BLaER1 (cell line): Measurements from ENCODE around the gene IL15.

Source experiments
- H3K27ac ChIP-seq: shearing (Covaris generic); formaldehyde crosslinking; 2 replicates; pipeline ENCODE4 v1.8.1; 2022
- H3K27me3 ChIP-seq: shearing (Covaris generic); formaldehyde crosslinking; 2 replicates; pipeline ENCODE4 v1.8.1; 2022
- H3K36me3 ChIP-seq: shearing (Covaris generic); formaldehyde crosslinking; 2 replicates; pipeline ENCODE4 v1.8.1; 2022
- H3K4me1 ChIP-seq: shearing (Covaris generic); formaldehyde crosslinking; 2 replicates; pipeline ENCODE4 v1.8.1; 2022
- H3K4me2 ChIP-seq: shearing (Covaris generic); formaldehyde crosslinking; 2 replicates; pipeline ENCODE4 v1.8.1; 2022
- H3K4me3 ChIP-seq: shearing (Covaris generic); formaldehyde crosslinking; 2 replicates; pipeline ENCODE4 v1.8.1; 2022
- H3K9ac ChIP-seq: shearing (Covaris generic); formaldehyde crosslinking; 2 replicates; pipeline ENCODE4 v1.8.1; 2022
- H3K9me3 ChIP-seq: shearing (Covaris generic); formaldehyde crosslinking; 2 replicates; pipeline ENCODE4 v1.8.1; 2022
- H4K20me1 ChIP-seq: shearing (Covaris generic); formaldehyde crosslinking; 2 replicates; pipeline ENCODE4 v1.8.1; 2022
- Cebpa-rat ChIP-seq: shearing (Covaris generic); IDR thresholded peaks from 2 replicates; pipeline ENCODE4 v1.8.1; 2022

The IL15 gene

DNA sequence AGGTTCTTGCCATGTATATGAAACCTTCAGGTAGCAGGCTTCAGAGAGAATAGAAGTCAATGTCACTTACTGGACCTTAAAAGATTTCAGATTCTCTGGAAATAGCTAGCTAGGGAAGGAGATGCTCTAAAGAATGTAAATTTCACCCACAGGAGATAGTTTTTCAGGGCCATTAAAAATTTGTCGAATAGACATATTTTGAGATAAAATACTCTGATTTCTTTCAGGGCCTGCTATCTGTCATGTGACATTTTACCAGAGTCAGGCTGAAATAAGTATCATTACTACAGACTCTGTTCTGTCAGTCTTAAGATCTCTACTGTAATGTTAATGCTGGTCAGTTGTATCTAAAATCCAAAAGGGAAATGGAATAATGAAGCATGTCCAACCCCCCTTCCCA is 15.7 kb upstream of the IL15 start:
- Histone ChIP-seq H4K20me1 (no peaks in the 10 kb centered on the region), H3K36me3 (no peaks in the 10 kb centered on the region), H3K9ac (no peak overlapping the region), H3K4me2 (no peak overlapping the region), H3K9me3 (no peaks in the 10 kb centered on the region), H3K4me3 (no peak overlapping the region), H3K27me3 (no peaks in the 10 kb centered on the region), H3K4me1 (no peaks in the 10 kb centered on the region), H3K27ac (no peak overlapping the region)
- no peak for TF ChIP-seq Cebpa-rat

- Histone ChIP-seq H3K27me3 (no peaks in the 10 kb centered on the region), H3K9ac (no peak overlapping the region), H3K9me3 (no peaks in the 10 kb centered on the region), H4K20me1 (no peaks in the 10 kb centered on the region), H3K4me2 (no peak overlapping the region), H3K4me3 (no peak overlapping the region), H3K27ac (no peak overlapping the region), H3K36me3 (no peaks in the 10 kb centered on the region), H3K4me1 (no peaks in the 10 kb centered on the region)
- no peak for TF ChIP-seq Cebpa-rat
These were observed 11.4 kb upstream of the IL15 start for GRCh38 chr4:141625023-141625422.

DNA sequence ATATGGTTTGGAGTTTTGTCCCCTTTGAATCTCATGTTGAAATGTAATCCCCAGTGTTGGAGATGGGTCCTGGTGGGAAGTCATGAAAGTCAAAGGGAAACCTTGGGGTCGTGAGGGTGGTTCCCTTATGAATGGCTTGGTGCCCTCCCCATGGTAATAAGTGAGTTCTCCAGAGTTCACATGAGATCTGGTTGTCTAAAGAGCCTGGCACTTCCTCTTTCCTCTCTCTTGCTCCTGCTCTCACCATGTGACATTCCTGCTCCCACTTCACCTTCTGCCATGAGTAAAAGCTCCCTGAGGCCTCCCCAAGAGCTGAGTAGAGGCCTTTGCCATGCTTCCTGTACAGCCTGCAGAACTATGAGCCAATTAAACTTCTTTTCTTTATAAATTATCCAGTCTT is 5.5 kb upstream of the IL15 start:
- H3K27me3 ChIP-seq: no peaks in the 10 kb centered on the region
- H3K27ac ChIP-seq: no peak overlapping the region
- no peaks in the 10 kb centered on the region for H3K9me3 ChIP-seq
- TF ChIP-seq Cebpa-rat: no peak
- no peaks in the 10 kb centered on the region for H4K20me1 ChIP-seq
- peaks cover 2% of the 10 kb centered on the region; the same call in 1 of the 2 replicates for H3K4me1 ChIP-seq
- H3K4me3 ChIP-seq: no peak overlapping the region
- no peak overlapping the region for H3K4me2 ChIP-seq
- H3K36me3 ChIP-seq: no peaks in the 10 kb centered on the region
- H3K9ac ChIP-seq: no peak overlapping the region

DNA sequence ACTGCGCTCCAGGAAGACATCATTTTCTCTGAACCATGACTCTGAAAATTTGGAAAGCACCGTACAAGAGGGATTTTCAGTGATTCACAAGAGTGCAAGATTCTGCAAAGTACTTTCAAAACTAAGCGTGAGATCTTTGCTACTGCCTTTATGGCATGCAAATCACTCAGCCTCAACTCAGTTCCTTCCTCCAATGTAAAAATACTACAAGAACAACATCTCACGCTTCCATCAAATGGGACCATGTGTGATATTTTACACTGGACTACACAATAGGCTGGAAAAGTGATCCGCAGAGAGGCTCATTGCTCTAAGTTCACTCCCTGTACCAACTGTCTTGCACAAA is 674 bp upstream of the IL15 start:
- no peaks in the 10 kb centered on the region for H3K9me3 ChIP-seq
- peaks cover 13% of the 10 kb centered on the region for H3K4me1 ChIP-seq
- H3K4me3 ChIP-seq: peak overlapping the region; percentile 88
- peak overlapping the region; percentile 96 for H3K4me2 ChIP-seq
- no peaks in the 10 kb centered on the region for H4K20me1 ChIP-seq
- no peaks in the 10 kb centered on the region for H3K36me3 ChIP-seq
- no peak overlapping the region for H3K9ac ChIP-seq
- no peak for TF ChIP-seq Cebpa-rat
- H3K27me3 ChIP-seq: peaks cover 7% of the 10 kb centered on the region; the same call in 1 of the 2 replicates
- no peak overlapping the region for H3K27ac ChIP-seq

GRCh38 chr4:141636771-141637460 is 533 bp downstream of the IL15 start:
- Histone ChIP-seq H3K4me2 (peak overlapping the region; percentile 96), H3K36me3 (no peaks in the 10 kb centered on the region), H3K27me3 (peaks cover 7% of the 10 kb centered on the region; the same call in 1 of the 2 replicates), H3K9me3 (no peaks in the 10 kb centered on the region), H3K9ac (peak overlapping the region; percentile 67), H4K20me1 (no peaks in the 10 kb centered on the region), H3K4me3 (peak overlapping the region; percentile 88), H3K4me1 (peaks cover 13% of the 10 kb centered on the region), H3K27ac (0 out of 2 replicates have a peak overlapping the region, but pooled peaks have one; percentile 28)
- no peak for TF ChIP-seq Cebpa-rat

DNA sequence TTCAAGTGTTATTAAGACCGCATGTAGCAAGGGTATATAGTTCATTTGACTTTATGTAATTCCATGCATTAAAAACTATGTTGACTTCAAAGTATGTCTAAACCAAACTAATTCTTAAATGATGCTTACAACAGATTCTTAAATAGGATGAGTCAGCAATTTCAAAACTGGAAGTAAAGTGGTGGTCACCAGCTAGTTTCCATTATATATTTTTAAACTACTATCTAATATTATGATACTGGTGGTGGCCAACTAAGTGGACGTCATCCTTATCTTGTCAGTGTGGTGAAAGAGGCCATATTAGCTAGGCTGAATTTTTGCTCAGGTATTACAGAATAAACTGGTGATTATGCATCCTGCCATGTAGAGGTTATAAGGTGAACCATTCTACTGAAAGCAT is 1.2 kb downstream of the IL15 start:
- H4K20me1 ChIP-seq: no peaks in the 10 kb centered on the region
- peak overlapping the region; percentile 88; the same call in 1 of the 2 replicates for H3K4me3 ChIP-seq
- no peaks in the 10 kb centered on the region for H3K36me3 ChIP-seq
- no peaks in the 10 kb centered on the region for H3K9me3 ChIP-seq
- no peak overlapping the region for H3K27ac ChIP-seq
- H3K4me2 ChIP-seq: peak overlapping the region; percentile 96
- no peak for TF ChIP-seq Cebpa-rat
- H3K27me3 ChIP-seq: peaks cover 7% of the 10 kb centered on the region; the same call in 1 of the 2 replicates
- no peak overlapping the region for H3K9ac ChIP-seq
- peaks cover 13% of the 10 kb centered on the region for H3K4me1 ChIP-seq

DNA sequence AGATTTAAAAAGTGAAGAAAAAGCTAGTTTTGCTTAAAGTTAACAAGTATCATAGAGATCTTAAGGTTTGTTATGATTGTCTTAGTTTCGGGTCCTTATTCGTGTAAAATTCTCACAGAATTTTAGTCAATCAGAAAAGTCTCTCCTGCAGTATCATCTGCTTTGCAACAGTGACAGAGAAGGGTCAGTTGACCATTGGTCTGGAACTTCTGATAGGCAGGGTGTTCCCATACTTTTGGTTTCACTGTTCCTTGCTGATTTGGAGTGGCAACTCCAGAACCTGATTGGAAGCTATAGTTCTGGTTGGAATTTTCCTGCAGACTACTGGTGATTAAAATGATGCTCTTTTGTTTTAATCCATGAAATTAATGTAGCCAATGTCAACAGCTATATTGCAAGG is 1.8 kb downstream of the IL15 start:
- no peaks in the 10 kb centered on the region for H3K9me3 ChIP-seq
- H3K27ac ChIP-seq: no peak overlapping the region
- no peaks in the 10 kb centered on the region for H3K36me3 ChIP-seq
- H3K4me2 ChIP-seq: no peak overlapping the region
- no peak for TF ChIP-seq Cebpa-rat
- H4K20me1 ChIP-seq: no peaks in the 10 kb centered on the region
- H3K9ac ChIP-seq: no peak overlapping the region
- no peak overlapping the region for H3K4me3 ChIP-seq
- H3K4me1 ChIP-seq: peaks cover 13% of the 10 kb centered on the region
- peaks cover 7% of the 10 kb centered on the region; the same call in 1 of the 2 replicates for H3K27me3 ChIP-seq

GRCh38 chr4:141640696-141641095 is 4.3 kb downstream of the IL15 start:
- peaks cover 7% of the 10 kb centered on the region; the same call in 1 of the 2 replicates for H3K27me3 ChIP-seq
- no peak overlapping the region for H3K4me2 ChIP-seq
- no peak overlapping the region for H3K9ac ChIP-seq
- no peaks in the 10 kb centered on the region for H4K20me1 ChIP-seq
- H3K9me3 ChIP-seq: no peaks in the 10 kb centered on the region
- H3K4me1 ChIP-seq: peaks cover 13% of the 10 kb centered on the region
- no peak for TF ChIP-seq Cebpa-rat
- no peak overlapping the region for H3K4me3 ChIP-seq
- no peak overlapping the region for H3K27ac ChIP-seq
- no peaks in the 10 kb centered on the region for H3K36me3 ChIP-seq

DNA sequence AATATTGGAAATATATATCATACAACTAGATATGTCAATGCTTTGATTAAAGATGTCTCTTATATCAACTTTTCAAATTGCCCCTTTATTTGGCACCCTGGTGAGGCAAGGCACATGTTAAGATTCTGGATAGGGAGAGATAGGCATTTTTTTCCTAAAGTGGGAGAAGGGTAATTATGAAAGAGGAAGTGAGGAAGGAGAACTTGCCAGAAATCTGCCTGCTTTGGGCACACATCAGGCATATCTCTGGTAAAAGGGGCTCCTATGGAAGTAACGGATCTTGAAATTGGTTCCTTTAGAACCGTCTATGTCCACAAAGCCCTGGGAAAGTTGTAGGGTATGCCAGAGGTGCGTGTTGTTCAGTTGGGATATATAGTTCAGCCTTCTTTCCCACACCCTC is 5.7 kb downstream of the IL15 start:
- Histone ChIP-seq H3K36me3 (no peaks in the 10 kb centered on the region), H3K27me3 (0 out of 2 replicates have a peak, but pooled peaks cover 1% of the 10 kb centered on the region), H3K9me3 (no peaks in the 10 kb centered on the region), H3K9ac (no peak overlapping the region), H4K20me1 (no peaks in the 10 kb centered on the region), H3K4me2 (no peak overlapping the region), H3K4me1 (peaks cover 4% of the 10 kb centered on the region), H3K4me3 (no peak overlapping the region), H3K27ac (no peak overlapping the region)
- TF ChIP-seq Cebpa-rat: no peak

DNA sequence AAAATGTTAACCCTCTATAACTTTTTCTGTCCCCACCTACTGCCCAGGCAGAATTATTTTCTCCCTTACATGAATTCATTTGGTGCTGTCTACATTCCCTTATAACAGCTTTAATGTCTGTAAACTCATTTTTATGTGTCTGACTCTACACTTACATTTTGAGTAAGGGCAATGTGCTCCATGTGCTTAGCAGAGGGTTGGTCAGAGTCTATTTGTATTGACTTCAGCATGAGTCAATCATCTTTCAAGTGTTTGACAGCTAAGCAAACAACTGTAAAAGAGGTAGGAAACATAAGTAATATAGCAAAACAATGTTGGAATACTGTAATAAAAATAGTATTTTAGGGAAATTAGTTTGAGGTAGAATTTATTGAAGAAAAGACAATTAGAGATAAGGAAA is 6.3 kb downstream of the IL15 start:
- Histone ChIP-seq H3K27me3 (no peaks in the 10 kb centered on the region), H3K36me3 (no peaks in the 10 kb centered on the region), H3K4me1 (no peaks in the 10 kb centered on the region), H3K9ac (no peak overlapping the region), H3K4me2 (no peak overlapping the region), H3K4me3 (no peak overlapping the region), H4K20me1 (no peaks in the 10 kb centered on the region), H3K27ac (no peak overlapping the region), H3K9me3 (no peaks in the 10 kb centered on the region)
- no peak for TF ChIP-seq Cebpa-rat
